Midbrain (tissue), 1 donor: ENCODE results near the gene FGF22.
"Not testable (repeated sequence)": the region's sequence is repeated elsewhere in the genome, so short reads cannot be mapped to it uniquely, and the experiment has no call there.

Experiments used
- DNase-seq: peaks from one replicate; lab custom pipeline; 2025; lab: John Stamatoyannopoulos, UW

Gene FGF22

GRCh38 chr19:660793-661426 lies 21.2 kb downstream of the FGF22 start:
- no peak for DNase-seq

GRCh38 chr19:661427-662196 lies 21.9 kb downstream of the FGF22 start:
- no peak for DNase-seq

- DNase-seq: no peak
Measured at GRCh38 chr19:662207-662961, 22.7 kb downstream of the FGF22 start.

- peak; percentile 90 for DNase-seq
Measured at GRCh38 chr19:662962-663681, 23.4 kb downstream of the FGF22 start, which contains the start of gene RNF126. Gene RNF126, minus strand, starts transcription at chr19:663214. Its CDS starts 93 bp downstream, at chr19:663121.

- DNase-seq: no peak
Measured at GRCh38 chr19:663682-664117, 24.0 kb downstream of the FGF22 start.

- DNase-seq: peak; percentile 80
Measured at GRCh38 chr19:664913-665443, 25.3 kb downstream of the FGF22 start.

GRCh38 chr19:666985-667573 lies 27.4 kb downstream of the FGF22 start:
- DNase-seq: not testable (repeated sequence)

- DNase-seq: not testable (repeated sequence)
Measured at GRCh38 chr19:668675-669434, 29.2 kb downstream of the FGF22 start.

GRCh38 chr19:670609-671075 lies 31.0 kb downstream of the FGF22 start:
- no peak for DNase-seq

- no peak for DNase-seq
Measured at GRCh38 chr19:674282-675151, 34.8 kb downstream of the FGF22 start.

GRCh38 chr19:676007-676338 lies 36.3 kb downstream of the FGF22 start:
- DNase-seq: no peak

GRCh38 chr19:676339-677105 lies 36.8 kb downstream of the FGF22 start, which contains the start of gene FSTL3:
Gene FSTL3, plus strand, starts transcription at chr19:676392. Its CDS starts 32 bp downstream, at chr19:676424.
- DNase-seq: no peak

- DNase-seq: no peak
Measured at GRCh38 chr19:677201-677600, 37.5 kb downstream of the FGF22 start.

- DNase-seq: no peak
Measured at GRCh38 chr19:677601-678436, 38.1 kb downstream of the FGF22 start.

GRCh38 chr19:678791-679388 lies 39.2 kb downstream of the FGF22 start:
- no peak for DNase-seq

GRCh38 chr19:679418-680286 lies 40.0 kb downstream of the FGF22 start:
- DNase-seq: peak; percentile 30
